DOHH2 (cell line): ENCODE results near the gene TMEM14A.
"Not testable (repeated sequence)": the region's sequence is repeated elsewhere in the genome, so short reads cannot be mapped to it uniquely, and the experiment has no call there.

ENCODE experiments used
- H3F3A ChIP-seq: fragments of 200-600 bp; sonication (generic), shearing (Covaris generic); 2 replicates; pipeline ENCODE4 v1.6.0; 2016; ENCODE audit warnings: antibody characterized with exemption, mild to moderate bottlenecking; ENCODE audit not compliant: control insufficient read depth, insufficient read depth
- H3K27ac ChIP-seq: fragments of 200-600 bp; sonication (generic); 2 replicates; pipeline ENCODE4 v1.5.1; 2014; ENCODE audit warnings: low read depth, mild to moderate bottlenecking, low read length, moderate library complexity
- H3K27me3 ChIP-seq: fragments of 200-600 bp; sonication (generic); 2 replicates; pipeline ENCODE4 v1.6.1; 2014; ENCODE audit warnings: mild to moderate bottlenecking, low read length, mixed read lengths; ENCODE audit not compliant: control insufficient read depth
- H3K36me3 ChIP-seq: fragments of 200-600 bp; sonication (generic); 2 replicates; pipeline ENCODE4 v1.6.1; 2014; ENCODE audit warnings: mild to moderate bottlenecking, low read length, moderate library complexity, mixed read lengths; ENCODE audit not compliant: control insufficient read depth
- H3K4me1 ChIP-seq: fragments of 200-600 bp; sonication (generic); 2 replicates; pipeline ENCODE4 v1.6.1; 2014; ENCODE audit warnings: mild to moderate bottlenecking, low read length, mixed read lengths; ENCODE audit not compliant: control insufficient read depth
- H3K4me2 ChIP-seq: fragments of 200-600 bp; sonication (generic); 2 replicates; pipeline ENCODE4 v1.6.0; 2014; ENCODE audit warnings: mild to moderate bottlenecking, low read length, moderate library complexity
- H3K4me3 ChIP-seq: fragments of 200-600 bp; sonication (generic); 2 replicates; pipeline ENCODE4 v1.5.1; 2014; ENCODE audit warnings: mild to moderate bottlenecking, low read length, mixed read lengths
- H3K79me2 ChIP-seq: fragments of 200-600 bp; sonication (generic); 2 replicates; pipeline ENCODE4 v1.6.1; 2014; ENCODE audit warnings: mild to moderate bottlenecking, low read length, mixed read lengths; ENCODE audit not compliant: control insufficient read depth
- H3K9me2 ChIP-seq: fragments of 200-600 bp; sonication (generic); replicated peaks from 2 replicates; pipeline ENCODE4 v1.6.1; 2014; ENCODE audit warnings: mild to moderate bottlenecking, low read length, mixed read lengths; ENCODE audit not compliant: control insufficient read depth
- H3K9me3 ChIP-seq: fragments of 200-600 bp; sonication (generic); 2 replicates; pipeline ENCODE4 v1.6.1; 2014; ENCODE audit warnings: antibody characterized with exemption, low read length, mixed read lengths; ENCODE audit not compliant: control insufficient read depth, insufficient read depth
- H4K20me1 ChIP-seq: fragments of 200-600 bp; sonication (generic); 2 replicates; pipeline ENCODE4 v1.6.0; 2014; ENCODE audit warnings: low read depth, mild to moderate bottlenecking, antibody characterized with exemption, low read length, moderate library complexity; ENCODE audit not compliant: control insufficient read depth, insufficient read depth
- CTCF ChIP-seq: fragments of 200-600 bp; sonication (generic); IDR thresholded peaks from one replicate; pipeline ENCODE4 v1.5.1; 2014; ENCODE audit warnings: antibody characterized with exemption, mild to moderate bottlenecking, low read depth, low read length; ENCODE audit not compliant: poor library complexity, severe bottlenecking
- EZH2phosphoT487 ChIP-seq: fragments of 200-600 bp; sonication (generic); IDR thresholded peaks from 2 replicates; pipeline ENCODE4 v1.6.1; 2017; ENCODE audit warnings: borderline replicate concordance, mild to moderate bottlenecking, antibody characterized with exemption, low read length, moderate library complexity, mixed read lengths

TMEM14A gene

DNA sequence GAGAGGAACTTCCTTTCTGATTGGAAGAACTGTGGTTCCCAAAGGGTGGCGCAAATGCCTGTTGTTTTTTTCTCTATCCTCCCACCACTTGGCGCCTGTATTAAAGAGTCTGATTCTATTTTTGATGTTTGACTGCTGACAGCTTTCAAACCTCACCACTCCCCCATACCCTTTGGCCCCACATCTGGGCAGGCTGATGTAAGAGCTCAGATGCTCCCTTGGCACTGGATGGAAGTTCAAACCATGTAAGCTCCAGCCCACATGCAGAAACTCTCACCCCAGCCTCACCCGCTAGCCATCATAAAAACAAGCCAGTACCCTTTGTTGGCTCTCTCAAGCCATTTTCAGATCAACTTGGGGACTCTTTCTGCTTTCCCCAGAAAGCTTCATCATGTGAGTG lies 20.0 kb upstream of the TMEM14A start:
- no peaks in the 10 kb centered on the region for H3K4me1 ChIP-seq
- no peaks in the 10 kb centered on the region for H3K79me2 ChIP-seq
- no peaks in the 10 kb centered on the region for H3K9me3 ChIP-seq
- no peaks in the 10 kb centered on the region for H3K36me3 ChIP-seq
- H3K4me2 ChIP-seq = no peak overlapping the region
- no peak for TF ChIP-seq EZH2phosphoT487
- TF ChIP-seq CTCF = no peak
- peaks cover 29% of the 10 kb centered on the region for H3K27me3 ChIP-seq
- H3K4me3 ChIP-seq = no peak overlapping the region
- no peaks in the 10 kb centered on the region for H4K20me1 ChIP-seq
- no peaks in the 10 kb centered on the region for H3F3A ChIP-seq
- H3K27ac ChIP-seq = no peak overlapping the region
- H3K9me2 ChIP-seq = no peaks in the 10 kb centered on the region

DNA sequence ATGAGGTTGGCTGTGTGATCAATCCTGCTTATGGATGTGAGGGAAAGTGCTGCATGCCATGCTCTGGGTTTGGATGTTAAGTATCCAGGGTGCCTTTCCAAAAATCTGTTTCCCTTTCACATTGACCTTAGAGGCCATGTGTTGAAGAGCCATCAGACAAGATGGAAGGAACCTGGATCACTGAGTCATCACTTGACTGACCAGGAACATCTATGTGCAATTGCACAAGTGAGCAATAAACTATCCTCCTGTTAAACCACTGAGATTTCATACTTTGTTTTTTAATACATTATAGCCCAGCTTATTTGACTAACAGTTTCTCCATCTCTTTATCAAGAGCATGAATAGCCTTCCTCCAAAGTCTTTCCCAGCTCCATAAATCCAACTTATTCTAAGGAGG lies 17.8 kb upstream of the TMEM14A start:
- Histone ChIP-seq H3F3A (no peaks in the 10 kb centered on the region), H3K4me3 (no peak overlapping the region), H3K36me3 (no peaks in the 10 kb centered on the region), H3K79me2 (no peaks in the 10 kb centered on the region), H3K9me2 (no peaks in the 10 kb centered on the region), H3K27me3 (peaks cover 29% of the 10 kb centered on the region), H4K20me1 (no peaks in the 10 kb centered on the region), H3K4me1 (no peaks in the 10 kb centered on the region), H3K4me2 (no peak overlapping the region), H3K27ac (no peak overlapping the region), H3K9me3 (no peaks in the 10 kb centered on the region)
- no peak for TF ChIP-seq CTCF
- TF ChIP-seq EZH2phosphoT487 = no peak

- Histone ChIP-seq H3K27ac (no peak overlapping the region), H3K9me2 (no peaks in the 10 kb centered on the region), H3K4me3 (no peak overlapping the region), H3K4me1 (no peaks in the 10 kb centered on the region), H4K20me1 (no peaks in the 10 kb centered on the region), H3K79me2 (no peaks in the 10 kb centered on the region), H3K27me3 (peaks cover 29% of the 10 kb centered on the region), H3K9me3 (no peaks in the 10 kb centered on the region), H3K36me3 (no peaks in the 10 kb centered on the region), H3F3A (no peaks in the 10 kb centered on the region), H3K4me2 (no peak overlapping the region)
- TF ChIP-seq EZH2phosphoT487 (no peak), CTCF (no peak)
These were observed 16.9 kb upstream of the TMEM14A start for GRCh38 chr6:52654007-52654406.

DNA sequence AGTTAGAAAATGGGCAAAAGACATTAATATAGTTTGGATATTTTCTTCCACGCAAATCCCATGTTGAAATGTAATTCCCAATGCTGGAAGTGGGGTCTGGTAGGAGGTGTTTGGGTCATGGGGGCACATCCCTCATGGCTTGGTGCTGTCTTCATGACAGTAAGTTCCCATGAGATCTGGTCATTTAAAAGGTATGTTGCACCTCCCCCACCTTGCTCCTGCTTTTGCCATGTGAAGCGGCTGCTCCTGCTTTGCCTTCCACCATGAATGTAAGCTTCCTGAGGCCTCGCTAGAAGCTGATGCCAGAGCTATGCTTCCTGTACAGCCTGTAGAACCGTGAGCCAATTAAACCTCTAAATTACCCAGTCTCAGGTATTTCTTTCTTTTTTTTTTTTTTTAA lies 16.3 kb upstream of the TMEM14A start:
- TF ChIP-seq EZH2phosphoT487 (no peak), CTCF (no peak)
- no peaks in the 10 kb centered on the region for H4K20me1 ChIP-seq
- no peak overlapping the region for H3K4me2 ChIP-seq
- H3K4me1 ChIP-seq = no peaks in the 10 kb centered on the region
- no peaks in the 10 kb centered on the region for H3K79me2 ChIP-seq
- H3K4me3 ChIP-seq = no peak overlapping the region
- H3K27ac ChIP-seq = no peak overlapping the region
- H3K36me3 ChIP-seq = no peaks in the 10 kb centered on the region
- H3K9me2 ChIP-seq = no peaks in the 10 kb centered on the region
- peaks cover 26% of the 10 kb centered on the region for H3K27me3 ChIP-seq
- H3K9me3 ChIP-seq = no peaks in the 10 kb centered on the region
- H3F3A ChIP-seq = no peaks in the 10 kb centered on the region

DNA sequence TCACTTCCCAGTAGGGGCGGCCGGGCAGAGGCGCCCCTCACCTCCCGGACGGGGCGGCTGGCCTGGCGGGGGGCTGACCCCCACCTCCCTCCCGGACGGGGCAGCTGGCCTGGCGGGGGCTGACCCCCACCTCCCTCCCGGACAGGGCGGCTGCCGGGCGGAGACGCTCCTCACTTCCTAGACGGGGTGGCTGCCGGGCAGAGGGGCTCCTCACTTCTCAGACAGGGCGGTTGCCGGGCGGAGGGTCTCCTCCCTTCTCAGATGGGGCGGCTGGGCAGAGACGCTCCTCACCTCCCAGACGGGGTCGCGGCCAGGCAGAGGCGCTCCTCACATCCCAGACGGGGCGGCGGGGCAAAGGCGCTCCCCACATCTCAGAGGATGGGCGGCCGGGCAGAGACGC lies 15.0 kb upstream of the TMEM14A start:
- H3K9me2 ChIP-seq, H3K27ac ChIP-seq, H3K36me3 ChIP-seq, H3K4me3 ChIP-seq, H3K9me3 ChIP-seq, H3K79me2 ChIP-seq, H4K20me1 ChIP-seq, H3F3A ChIP-seq, H3K4me2 ChIP-seq, H3K4me1 ChIP-seq: not testable (repeated sequence)
- peaks cover 17% of the 10 kb centered on the region for H3K27me3 ChIP-seq
